ENCODE measurements around the gene MAP4K4. TPM values are rescaled to one million over a fixed set of nuclear protein-coding genes. Genes with fewer than 3 reads are reported as not detected.

The MAP4K4 gene
- total and polyA plus RNA-seq, 2 of the 4 experiments (the other 2 are of a cell fraction): 89.4 to 124 TPM

GRCh38 chr2:101892377-101892776, 194.9 kb downstream of the MAP4K4 start:
- no peak overlapping the region for H3K9ac ChIP-seq (ENCODE audit: low read depth, low read length)
- no peak for ATAC-seq (ENCODE audit: low read depth)
- in situ Hi-C loops (cut with MboI; ENCODE audit: low sequenced_read_pairs) (no loop called here), intact Hi-C loops (cut with micrococcal nuclease) (no loop called here), dilution Hi-C loops (cut with HindIII; ENCODE audit: low sequenced_read_pairs, unreplicated experiment) (no loop called here)
- no peak overlapping the region for H3K4me3 ChIP-seq (ENCODE audit: insufficient read depth, low read depth, low read length)
- no peak for DNase-seq
- H3K9me1 ChIP-seq (ENCODE audit: insufficient read depth, low read length): peaks cover 11% of the 10 kb centered on the region; the same call in 1 of the 2 replicates
- BruUV-seq (replicated peaks): no TSS peak
- H2BK20ac ChIP-seq (ENCODE audit: low read depth, low read length): no peak overlapping the region
- H3K27ac ChIP-seq (ENCODE audit: insufficient read depth, low read length): no peak overlapping the region
- no peak overlapping the region for H2AK5ac ChIP-seq (ENCODE audit: low read depth, low read length)
- H3K4ac ChIP-seq (ENCODE audit: low read depth, low read length): no peak overlapping the region
- peak overlapping the region; percentile 40; the same call in 1 of the 2 replicates for H3K14ac ChIP-seq (replicated peaks; ENCODE audit: low read depth, low read length)
- no peak overlapping the region for H2BK120ac ChIP-seq (ENCODE audit: low read depth, low read length)
- H3K56ac ChIP-seq (ENCODE audit: extremely low read depth, insufficient read depth, low read length): no peak overlapping the region
- TF ChIP-seq POLR2A (IDR thresholded peaks at IDR 0.05; ENCODE audit: low read depth, low read length) (no peak), ELK1 (IDR thresholded peaks at IDR 0.05; ENCODE audit: borderline replicate concordance, low read depth, low read length) (no peak), FOS (IDR thresholded peaks at IDR 0.05; ENCODE audit: low read depth, low read length) (no peak), CHD1 (IDR thresholded peaks at IDR 0.05; ENCODE audit: low read depth, low read length) (no peak), RFX5 (IDR thresholded peaks at IDR 0.05; ENCODE audit: low read depth, low read length) (no peak), USF2 (IDR thresholded peaks at IDR 0.05; ENCODE audit: low read depth, low read length) (no peak), CEBPB (IDR thresholded peaks at IDR 0.05; ENCODE audit: low read depth, low read length) (no peak), CTCF (conservative IDR thresholded peaks at IDR 0.05; ENCODE audit: low read depth, low read length) (no peak)
- no peak overlapping the region for H2AK9ac ChIP-seq (replicated peaks; ENCODE audit: low read depth, low read length, poor library complexity)
- H3K79me1 ChIP-seq (ENCODE audit: low read depth in 1 of 2, low read length in 2 of 2): peaks cover 5 to 32% of the 10 kb centered on the region in 2 experiments; a peak in 3 of 4 replicates
- no peak overlapping the region for H4K8ac ChIP-seq (ENCODE audit: low read depth in 2 of 2, low read length in 2 of 2)
- H3K27me3 ChIP-seq (ENCODE audit: control insufficient read depth, insufficient read depth, low read length): no peaks in the 10 kb centered on the region
- peaks cover 2% of the 10 kb centered on the region; the same call in 1 of the 2 replicates for H3K4me1 ChIP-seq (ENCODE audit: control insufficient read depth, insufficient read depth, low read length)
- H2BK5ac ChIP-seq (ENCODE audit: low read depth, low read length, poor library complexity, severe bottlenecking): no peak overlapping the region
- POLR2A ChIA-PET (ENCODE audit: unreplicated experiment): no interaction called here
- peaks cover 3% of the 10 kb centered on the region; the same call in 1 of the 2 replicates for H4K20me1 ChIP-seq (ENCODE audit: insufficient read depth, low read length)
- H4K5ac ChIP-seq (ENCODE audit: low read depth, low read length): no peak overlapping the region
- H3K36me3 ChIP-seq (ENCODE audit: control insufficient read depth, insufficient read depth, low read length): peaks cover 44% of the 10 kb centered on the region
- no peaks in the 10 kb centered on the region for H3K9me3 ChIP-seq (ENCODE audit: control insufficient read depth, insufficient read depth, low read length)
- WGBS, 2 experiments (ENCODE audit: extremely low coverage in 2 of 2, insufficient read length in 1 of 2): no CpG with 5 or more reads among the region's 3 CpGs
- H2AFZ ChIP-seq (replicated peaks; ENCODE audit: low read length, poor library complexity): no peak overlapping the region
- no peak overlapping the region for H4K91ac ChIP-seq (ENCODE audit: insufficient read depth, low read depth, low read length)
- CTCF ChIA-PET: interaction anchor here (2.4 kb wide), 1 partner anchor 9 kb away, joined by 10 read pairs; no protein-coding TSS in a partner anchor
- H2BK15ac ChIP-seq (ENCODE audit: low read depth, low read length): no peak overlapping the region
- H3K23ac ChIP-seq (ENCODE audit: low read depth, low read length): no peak overlapping the region
- H3K4me2 ChIP-seq (ENCODE audit: low read depth, low read length): no peak overlapping the region
- no peak overlapping the region for H3K18ac ChIP-seq (ENCODE audit: low read depth, low read length)
